VCaP (cell line): ENCODE data around the gene IL22RA2.

ENCODE experiments used
- H3K27ac ChIP-seq: fragments of 450-650 bp; 2 replicates; pipeline ENCODE4 v1.5.1; 2017
- TF ChIP-seq, protein P1 (sequence below): fragments of 450-650 bp; conservative IDR thresholded peaks from 2 replicates; pipeline ENCODE4 v1.5.1; 2017; ENCODE audit warnings: mild to moderate bottlenecking, moderate library complexity

Gene IL22RA2

DNA sequence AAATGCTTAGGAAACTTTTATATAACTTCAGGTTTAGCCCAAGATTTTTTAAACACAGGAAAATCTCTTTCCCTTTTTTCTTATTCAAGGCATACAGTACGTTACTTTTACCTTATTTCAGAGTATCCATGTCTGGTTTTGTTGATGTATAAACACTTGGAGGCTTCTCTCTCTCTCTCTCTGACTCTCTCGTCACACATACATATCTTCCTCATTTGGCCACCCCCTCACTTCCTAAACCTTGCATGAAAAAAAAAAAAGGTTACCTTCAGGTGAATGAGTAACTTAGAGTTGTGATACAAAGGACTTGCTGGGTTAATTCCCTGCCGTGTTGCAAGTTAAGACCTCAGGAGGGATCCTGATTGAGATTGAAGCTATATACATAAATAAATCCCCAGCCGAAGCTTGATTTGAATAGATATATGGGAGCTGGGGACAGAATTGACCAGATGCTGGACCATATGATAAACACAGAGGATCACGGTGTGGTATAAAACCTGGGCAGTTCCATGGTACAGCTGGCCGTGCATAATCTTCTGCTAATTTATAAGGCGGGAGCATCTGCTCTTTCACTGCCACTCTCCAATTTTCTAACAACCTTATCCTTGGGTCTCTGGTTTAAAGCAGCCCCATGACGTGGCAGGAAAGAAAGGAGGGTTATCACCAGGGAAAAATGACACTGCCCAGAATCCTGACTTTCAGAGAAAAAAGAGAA is 73.6 kb downstream of the IL22RA2 start:
- TF ChIP-seq, protein P1, sequence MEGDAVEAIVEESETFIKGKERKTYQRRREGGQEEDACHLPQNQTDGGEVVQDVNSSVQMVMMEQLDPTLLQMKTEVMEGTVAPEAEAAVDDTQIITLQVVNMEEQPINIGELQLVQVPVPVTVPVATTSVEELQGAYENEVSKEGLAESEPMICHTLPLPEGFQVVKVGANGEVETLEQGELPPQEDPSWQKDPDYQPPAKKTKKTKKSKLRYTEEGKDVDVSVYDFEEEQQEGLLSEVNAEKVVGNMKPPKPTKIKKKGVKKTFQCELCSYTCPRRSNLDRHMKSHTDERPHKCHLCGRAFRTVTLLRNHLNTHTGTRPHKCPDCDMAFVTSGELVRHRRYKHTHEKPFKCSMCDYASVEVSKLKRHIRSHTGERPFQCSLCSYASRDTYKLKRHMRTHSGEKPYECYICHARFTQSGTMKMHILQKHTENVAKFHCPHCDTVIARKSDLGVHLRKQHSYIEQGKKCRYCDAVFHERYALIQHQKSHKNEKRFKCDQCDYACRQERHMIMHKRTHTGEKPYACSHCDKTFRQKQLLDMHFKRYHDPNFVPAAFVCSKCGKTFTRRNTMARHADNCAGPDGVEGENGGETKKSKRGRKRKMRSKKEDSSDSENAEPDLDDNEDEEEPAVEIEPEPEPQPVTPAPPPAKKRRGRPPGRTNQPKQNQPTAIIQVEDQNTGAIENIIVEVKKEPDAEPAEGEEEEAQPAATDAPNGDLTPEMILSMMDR: no peak
- no peak overlapping the region for H3K27ac ChIP-seq

DNA sequence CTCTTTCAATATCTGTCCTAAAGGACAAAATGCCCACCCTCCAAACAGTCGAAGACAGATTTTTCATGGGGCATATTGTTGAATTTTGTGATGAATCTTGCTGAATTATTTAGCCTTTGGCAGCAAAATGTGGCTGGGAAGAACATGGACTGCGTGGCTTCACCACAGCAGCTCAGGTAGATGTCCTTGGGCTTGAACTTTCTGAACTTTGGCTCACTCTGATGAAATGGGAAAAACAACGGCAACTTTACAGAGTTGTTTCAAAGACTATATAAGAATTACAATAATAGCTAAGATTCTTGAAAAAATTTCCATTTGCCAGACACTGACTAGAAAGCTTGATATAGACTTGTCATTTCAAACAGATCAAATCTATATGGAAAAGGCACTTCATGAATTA is 75.9 kb downstream of the IL22RA2 start:
- H3K27ac ChIP-seq: no peak overlapping the region
- TF ChIP-seq, protein P1: no peak

DNA sequence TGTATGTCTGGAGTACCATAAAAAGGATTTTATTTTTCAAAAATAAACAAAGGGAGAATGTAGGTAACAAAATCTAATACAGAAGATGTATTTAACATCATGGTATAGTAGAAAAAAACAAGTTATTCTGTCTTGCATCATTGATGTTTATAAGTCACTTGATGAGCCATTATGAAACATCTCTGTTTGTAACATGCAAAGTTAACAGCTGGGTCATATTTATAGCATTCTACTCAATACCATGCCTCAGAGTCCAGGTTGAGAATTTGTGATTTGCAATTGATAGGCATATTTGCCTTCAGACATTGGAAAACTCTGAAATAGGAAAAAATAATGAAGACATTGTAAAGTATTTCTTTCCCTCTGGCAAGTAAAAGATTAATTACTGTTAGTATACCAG is 76.4 kb downstream of the IL22RA2 start:
- no peak overlapping the region for H3K27ac ChIP-seq

DNA sequence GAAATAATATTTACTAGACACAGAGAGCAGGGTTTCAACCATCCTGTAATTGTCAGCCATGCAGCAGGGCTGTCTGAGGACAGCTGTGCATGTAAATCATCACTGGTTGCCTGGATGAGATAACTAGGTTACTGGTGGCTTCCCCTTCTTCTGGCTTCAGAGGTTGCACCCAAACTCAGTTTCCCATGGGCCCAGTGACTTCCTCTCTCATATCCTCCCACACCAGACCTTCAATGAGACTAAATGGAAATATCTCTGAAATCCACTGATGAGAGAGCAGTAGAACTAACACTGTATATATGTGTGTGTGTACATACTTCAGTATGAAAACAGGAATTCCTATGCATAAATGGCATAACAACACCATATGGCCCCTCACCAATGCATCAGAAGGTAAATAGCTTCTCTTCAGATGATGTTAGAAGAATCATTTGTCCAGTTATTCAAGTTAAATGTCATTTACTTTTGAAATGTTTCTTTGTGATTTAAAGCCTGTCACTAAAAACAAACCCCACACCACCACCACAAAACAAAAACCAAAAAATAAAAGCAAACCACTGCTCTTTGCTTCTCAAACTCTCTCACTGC is 77.7 kb downstream of the IL22RA2 start:
- no peak overlapping the region for H3K27ac ChIP-seq
- TF ChIP-seq, protein P1: no peak

More for the DNA sequence above, 76.4 kb downstream of the IL22RA2 start:
- TF ChIP-seq, protein P1: no peak

DNA sequence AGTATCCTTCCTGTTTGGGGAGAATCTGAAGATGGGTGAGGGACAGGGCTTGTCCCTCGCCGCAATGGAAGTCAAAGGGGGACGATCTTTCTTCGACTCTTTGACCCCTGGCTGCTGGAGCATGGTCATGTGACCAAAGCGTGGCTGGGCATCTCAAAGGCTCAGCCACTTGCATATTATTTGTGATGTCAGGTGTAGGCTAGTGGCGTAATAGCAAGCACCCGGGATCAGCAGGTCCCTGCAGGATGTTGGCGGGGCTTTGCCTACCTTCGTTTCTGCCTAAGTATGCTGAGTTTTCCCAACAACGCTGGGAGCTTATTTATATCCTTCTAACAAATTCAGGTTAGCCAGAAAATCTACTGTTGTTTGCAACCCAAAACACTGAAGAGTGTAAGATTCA is 78.4 kb downstream of the IL22RA2 start:
- TF ChIP-seq, protein P1: no peak
- H3K27ac ChIP-seq: no peak overlapping the region

DNA sequence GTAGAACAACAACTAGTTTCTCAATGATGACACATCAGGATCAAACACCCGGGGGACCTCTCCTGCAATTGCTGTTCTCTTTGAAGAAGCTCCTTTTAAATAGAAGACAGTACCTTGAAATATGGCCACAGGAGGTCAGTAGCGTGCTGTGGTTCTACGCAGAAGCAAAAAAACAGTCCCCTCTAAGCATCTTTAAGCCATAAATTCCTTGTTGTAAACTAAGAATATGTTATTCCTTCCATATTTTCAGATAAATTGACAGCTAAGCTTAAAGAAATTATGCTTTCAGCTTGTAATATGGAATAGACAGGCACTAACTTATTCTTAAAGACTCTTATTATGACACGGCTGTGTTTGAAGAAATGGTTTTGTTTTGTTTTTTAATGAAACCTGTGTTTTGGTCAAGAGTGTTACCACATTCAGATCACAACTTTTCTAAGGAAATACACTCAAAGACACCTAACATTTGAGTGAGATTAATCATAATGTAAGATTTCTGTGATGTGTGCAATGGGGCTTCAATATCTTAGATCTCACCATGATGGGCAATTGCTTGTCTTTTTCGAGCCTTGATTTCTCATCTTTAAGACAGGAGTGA is 78.9 kb downstream of the IL22RA2 start:
- TF ChIP-seq, protein P1: peak; percentile 86
- H3K27ac ChIP-seq: no peak overlapping the region
